Posterior cingulate gyrus (tissue), 11 donors: ENCODE results near the gene BRPF1.
"Not testable (repeated sequence)": the region's sequence is repeated elsewhere in the genome, so short reads cannot be mapped to it uniquely, and the experiment has no call there.

ENCODE experiments used
- DNase-seq, 10 donors: peaks; one replicate each; pipeline versions ENCODE4 v3.0.0 to v3.0.0-alpha.2; 2020 to 2021; ENCODE audit warnings: mixed read lengths in 3 of 10
- intact Hi-C: fragments of 100-400 bp; cut with DNase I; formaldehyde crosslinking; loops from one replicate; pipeline ENCODE4 v1.15.1; 2023

The BRPF1 gene

DNA sequence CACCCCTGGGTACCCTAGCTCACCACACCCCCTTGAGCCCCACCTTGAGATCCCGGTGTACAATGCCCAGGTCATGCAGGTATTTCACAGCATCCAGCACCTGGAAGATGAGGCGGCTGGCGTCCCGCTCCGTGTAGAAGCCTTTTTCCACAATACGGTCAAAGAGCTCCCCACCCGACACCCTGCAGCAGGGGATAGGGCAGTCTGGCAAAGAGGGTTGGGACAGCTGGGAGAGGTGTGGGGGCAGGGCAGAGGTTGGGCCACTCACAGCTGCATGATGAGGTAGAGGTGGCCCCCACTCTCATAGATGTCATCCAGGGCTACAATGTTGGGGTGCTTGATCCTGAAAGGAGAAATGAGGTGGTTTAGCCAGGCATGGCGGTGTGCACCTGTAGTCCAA is 31.3 kb downstream of the BRPF1 start:
- intact Hi-C loops = no loop called here

DNA sequence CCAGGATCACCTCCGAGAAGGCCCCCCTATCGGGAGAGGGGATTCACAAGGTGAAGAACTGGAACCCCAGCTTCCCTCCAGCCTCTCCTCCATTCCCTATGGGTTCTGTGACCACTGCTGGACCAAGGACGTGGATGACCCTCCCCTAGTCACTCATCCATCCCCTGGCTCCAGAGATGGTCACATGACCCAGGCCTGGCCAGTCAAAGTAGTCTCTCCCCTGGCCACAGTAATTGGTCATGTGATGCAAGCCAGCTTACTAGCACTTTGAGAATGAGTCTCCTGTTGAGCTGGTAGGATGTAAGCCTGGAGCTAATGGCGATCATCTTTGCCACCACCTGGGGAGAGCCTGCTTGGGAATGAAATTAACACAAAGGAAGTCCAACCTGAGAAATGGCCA is 34.3 kb downstream of the BRPF1 start:
- intact Hi-C loops = no loop called here
- DNase-seq = peak in 1 of 10 donors; percentile 42

More for the DNA sequence above, 31.3 kb downstream of the BRPF1 start:
- DNase-seq = peak in 1 of 10 donors; percentile 61

DNA sequence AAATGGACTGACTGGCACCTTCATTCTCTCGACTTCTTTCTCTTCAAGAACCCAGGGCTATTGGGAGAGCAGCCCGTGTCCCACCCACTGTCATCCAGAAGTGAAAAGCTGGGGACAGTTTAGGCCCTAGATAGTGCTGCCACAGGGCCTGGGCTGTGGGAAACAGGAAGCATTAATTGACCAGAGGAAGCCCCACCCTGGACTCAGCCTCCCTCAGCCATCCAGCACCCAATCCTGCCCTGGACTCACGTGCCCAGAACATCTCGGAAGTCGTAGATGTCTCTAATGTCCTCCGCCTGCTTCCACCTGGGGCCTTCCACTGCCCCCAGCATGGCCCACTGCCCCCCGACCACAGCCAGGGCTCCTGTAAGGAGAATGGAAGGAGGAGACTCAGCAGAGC is 35.9 kb downstream of the BRPF1 start:
- no peak for DNase-seq
- intact Hi-C loops = no loop called here

DNA sequence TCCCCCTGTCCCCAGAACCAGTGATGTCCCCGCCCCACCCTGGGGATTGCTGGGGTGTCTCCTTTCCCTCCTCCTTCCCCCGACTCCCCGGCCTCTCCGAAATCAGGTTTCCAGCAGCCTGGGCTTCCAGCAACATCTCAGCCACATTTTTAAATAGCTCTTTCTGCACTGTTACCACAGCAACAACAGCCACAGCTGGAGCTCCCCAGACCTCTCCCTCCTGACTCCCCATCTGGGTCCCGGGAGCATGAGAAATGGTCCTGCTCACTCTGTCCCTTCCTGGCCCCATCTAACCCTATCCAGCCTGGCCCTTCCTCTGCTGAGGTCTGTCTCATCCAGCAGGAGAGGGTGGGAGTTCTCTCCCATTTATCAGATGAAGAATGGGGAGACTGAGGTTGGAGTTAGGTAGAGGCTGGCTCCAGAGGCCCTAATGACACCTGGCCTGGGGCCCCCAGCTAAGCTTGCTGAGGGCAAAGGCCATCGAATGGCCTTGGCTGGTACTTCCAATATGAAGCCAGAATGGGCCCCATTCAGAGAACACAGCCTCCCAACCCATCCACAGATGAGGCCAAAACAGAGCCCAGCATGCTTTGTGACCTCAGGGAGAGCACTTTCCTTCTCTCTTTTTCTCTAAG is 36.7 kb downstream of the BRPF1 start:
- DNase-seq = no peak
- intact Hi-C loops = no loop called here

DNA sequence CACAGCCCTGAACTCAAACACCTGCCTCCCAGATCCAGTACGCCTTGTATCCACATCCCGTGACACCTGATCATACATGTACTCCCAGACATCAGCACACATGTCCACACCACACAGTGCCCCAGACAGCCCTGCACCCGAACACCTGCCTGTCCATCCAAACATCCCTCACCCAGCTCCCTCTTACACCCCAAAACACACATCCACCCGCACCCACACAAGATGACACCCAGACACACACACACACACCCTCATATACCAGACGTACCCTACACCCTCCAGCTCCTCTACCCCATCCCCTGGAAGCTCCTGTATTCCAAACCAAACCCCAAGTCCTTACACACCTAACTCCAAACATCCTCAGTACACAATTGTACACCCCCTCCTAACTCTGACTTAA is 37.5 kb downstream of the BRPF1 start:
- no peak for DNase-seq
- intact Hi-C loops = no loop called here

DNA sequence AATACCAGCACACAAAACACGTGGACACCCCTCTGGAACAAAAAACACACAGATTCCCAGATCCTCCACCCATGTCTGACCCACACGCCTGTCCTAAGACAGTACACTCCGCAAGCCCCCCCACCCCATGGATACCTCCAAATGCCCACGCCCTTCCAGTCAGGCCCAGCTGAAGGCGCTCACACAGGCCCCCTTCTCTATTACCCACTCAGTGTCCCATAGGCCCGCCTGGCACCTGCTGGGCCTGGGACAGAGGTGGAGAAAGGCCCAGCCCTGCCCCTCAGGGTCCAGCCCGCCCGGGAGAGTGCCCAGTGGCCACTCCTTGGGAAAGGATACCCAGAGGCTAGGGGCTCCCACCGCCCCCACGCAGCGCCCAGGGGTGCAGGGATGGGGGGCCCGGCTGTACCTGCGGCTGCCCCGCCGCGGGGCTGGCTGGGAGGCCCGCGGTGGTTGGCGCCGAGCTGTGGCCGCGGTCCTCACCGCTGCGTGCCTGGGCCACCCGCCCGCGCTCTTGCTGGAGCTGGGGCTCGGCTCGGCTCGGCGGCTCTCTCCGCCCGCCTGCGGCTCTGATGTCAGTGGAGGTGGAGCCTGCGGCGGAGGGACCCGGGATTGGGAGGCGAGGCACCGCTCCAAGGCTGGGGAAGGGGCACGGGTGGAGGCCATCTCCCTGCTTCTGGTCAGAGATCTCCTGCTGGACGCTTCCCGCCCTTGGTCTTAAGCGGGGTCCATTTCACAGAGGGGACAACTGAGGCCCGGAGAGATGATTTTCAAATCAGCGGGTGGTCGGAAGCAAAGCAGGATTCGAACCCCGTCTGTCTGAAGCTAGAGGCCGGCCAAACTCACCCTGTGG is 38.1 kb downstream of the BRPF1 start, which contains the start of gene CAMK1:
Gene CAMK1, minus strand, starts transcription at position 522 of the 850 bp plus-strand sequence. CDS start 2,198 bp downstream, outside the sequence.
- intact Hi-C loops = no loop called here

DNA sequence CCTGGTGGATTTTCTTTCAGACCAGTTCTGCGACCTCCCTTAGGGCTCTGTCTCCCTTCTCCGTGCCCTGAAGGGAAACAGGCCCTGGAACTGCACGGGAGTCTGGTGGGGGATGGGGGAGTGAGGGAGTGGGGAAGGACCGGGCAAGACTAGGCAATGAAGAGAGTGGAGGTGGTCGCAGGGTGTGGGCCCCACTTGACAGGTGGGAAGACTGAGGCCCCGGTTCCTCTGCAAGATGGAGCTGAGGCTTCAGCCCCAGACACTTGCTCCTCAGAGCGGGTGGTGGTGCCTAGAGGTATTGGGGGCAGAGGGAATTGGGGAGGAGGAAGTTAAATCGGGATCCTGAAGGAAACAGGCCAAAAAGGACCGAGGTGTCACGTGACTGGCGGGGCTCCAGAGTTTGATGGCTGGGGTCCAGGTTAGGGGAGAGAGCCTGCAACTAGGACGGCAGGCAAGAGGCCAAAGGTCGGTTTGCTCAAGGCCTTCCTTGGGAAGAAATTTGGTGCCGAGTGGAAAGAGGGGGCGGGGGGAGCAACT is 38.8 kb downstream of the BRPF1 start:
- intact Hi-C loops = no loop called here
- peak in 7 of 10 donors; percentile 58 to 90 (median 61) for DNase-seq

More for the DNA sequence above, 38.1 kb downstream of the BRPF1 start, which contains the start of gene CAMK1:
- peak; percentile 38 to 97 (median 83) for DNase-seq

DNA sequence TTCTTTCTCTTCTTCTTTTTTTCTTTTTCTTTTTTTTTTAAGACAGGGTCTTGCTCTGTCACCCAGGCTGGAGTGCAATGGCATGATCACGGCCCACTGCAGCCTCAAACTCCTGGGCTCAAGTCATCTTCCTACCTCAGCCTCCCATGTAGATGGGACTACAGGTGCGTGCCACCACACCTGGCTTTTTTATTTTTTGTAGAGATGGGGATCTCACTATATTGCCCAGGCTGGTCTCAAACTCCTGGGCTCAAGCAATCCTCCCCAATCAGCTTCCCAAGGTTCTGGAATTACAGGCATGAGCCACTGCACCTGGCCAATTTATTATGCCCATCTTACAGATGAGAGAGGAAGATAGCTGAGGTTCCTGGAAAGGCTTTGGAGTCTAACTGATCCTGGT is 39.5 kb downstream of the BRPF1 start:
- intact Hi-C loops, DNase-seq: not testable (repeated sequence)

DNA sequence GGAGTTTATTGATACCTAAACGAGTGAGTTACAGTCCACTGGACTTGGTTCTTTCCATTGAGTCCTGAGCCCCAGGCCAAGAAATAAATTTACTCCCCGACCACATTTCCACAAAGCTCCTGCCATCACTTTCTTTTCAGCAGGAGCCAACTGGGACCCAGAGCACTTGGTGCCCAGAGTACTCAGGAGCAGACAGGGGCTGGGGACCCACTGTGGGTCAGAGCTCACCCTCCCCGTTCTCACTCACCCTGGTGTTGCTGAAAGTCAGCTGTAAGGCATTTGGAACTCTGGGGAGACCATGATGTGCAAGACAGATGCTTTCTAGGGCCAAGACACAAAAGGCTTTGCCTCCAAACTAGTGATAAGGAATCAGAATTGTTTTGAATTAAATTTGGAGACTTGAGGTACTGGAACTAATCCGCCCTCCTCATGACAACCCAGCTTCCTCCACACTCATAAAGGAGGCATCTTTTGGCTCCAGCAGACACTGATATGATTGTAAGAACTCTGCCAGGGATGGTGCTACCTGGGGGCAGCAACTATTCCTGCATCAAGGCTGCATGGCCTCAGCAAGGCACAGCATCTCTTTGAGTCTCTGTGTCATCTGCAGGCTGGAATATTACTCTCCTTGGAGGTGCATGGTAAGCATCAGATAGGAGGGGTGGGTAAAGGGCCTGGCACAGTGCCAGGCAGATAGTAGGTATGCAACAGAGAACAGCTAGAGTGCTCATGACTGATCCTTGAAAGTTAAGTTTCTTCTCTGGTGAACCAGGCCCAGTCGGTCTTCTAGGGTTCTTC is 45.6 kb downstream of the BRPF1 start:
- intact Hi-C loops = no loop called here
- DNase-seq = peak in 1 of 10 donors; percentile 35

DNA sequence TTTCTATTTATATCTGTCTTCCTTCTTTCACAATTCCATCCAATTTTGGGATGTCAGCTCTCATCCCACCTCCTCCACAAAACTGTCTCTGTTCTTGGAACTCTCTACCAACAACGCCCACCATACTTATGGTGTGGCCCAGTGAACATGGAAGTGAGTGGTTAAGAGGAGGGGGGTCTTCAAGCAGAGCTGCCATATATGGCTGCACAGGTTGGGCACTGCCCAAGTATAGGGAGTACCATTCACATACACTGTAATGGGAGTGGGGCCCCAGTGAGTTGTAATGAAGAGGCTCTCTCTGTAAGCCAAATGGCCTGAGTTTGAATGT is 46.1 kb downstream of the BRPF1 start:
- peak in 1 of 10 donors; percentile 60 for DNase-seq
- intact Hi-C loops = no loop called here

DNA sequence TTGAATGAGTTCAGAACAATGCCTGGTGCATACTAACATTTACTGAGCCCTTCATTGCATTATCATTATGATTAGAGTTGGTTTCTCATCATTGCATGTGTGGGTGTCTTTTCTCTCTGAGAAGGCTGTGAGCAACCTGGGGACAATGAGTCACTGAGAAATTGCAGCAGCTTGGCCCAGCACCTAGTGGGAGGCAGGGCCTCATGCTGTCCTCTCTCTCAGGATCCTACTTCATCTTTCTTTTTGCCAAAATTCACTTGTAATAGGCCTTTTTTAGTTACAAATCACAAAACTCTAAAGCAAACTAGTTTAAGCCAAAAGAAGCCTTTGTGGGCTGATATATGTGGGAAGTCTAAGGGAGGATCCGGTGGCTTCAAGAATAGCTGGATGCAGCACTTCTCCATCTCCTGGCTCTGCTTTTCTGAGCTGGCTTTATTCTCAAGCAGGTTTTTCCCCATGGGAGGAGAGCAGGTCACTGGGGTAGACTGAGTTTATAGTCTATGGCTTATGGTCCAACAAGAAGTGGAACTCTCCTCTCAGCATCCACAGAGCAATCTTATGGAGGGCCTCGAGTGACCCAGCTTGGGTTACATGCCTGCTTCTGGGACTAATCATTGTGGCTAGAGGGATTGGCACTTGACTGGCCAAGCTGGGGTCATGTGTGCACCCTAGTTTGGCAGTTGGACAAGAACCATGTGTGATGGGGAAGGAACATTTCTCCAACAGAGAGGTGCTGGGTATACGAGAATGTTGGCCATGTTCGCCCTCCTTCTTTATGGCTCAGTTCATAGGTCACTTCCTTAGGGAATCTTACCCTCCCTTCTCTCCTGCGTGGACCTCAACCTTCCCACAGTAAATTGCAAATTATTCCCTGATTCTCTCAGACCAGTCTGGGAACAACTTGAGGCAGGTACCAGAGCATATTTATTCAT is 46.9 kb downstream of the BRPF1 start:
- DNase-seq = peak in 3 of 10 donors; percentile 66 to 91 (median 86)
- intact Hi-C loops = no loop called here

DNA sequence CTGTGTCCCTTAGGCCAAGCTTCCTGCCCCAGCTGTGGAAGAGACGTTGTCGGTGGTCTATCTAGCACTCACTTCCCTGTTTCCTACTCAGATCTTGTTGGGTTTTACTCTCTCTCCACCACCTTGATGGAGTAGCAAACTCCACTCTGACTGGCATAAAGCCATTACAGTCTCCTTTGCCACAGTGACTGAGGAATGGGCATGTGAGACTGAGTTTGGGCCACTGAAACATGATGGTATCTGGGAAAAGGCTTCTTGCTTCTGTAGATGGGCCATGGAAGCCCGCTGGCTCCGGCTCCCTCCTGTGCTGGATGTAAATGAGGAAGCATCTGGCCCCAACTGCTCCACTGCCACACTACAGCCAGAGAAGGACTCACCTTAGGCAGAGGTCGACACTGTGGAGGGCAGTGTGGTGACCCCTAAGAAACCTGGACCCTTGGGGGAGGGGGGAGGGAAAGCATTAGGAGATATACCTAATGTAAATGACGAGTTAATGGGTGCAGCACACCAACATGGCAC is 47.6 kb downstream of the BRPF1 start:
- intact Hi-C loops = no loop called here
- DNase-seq = peak in 1 of 10 donors; percentile 41

DNA sequence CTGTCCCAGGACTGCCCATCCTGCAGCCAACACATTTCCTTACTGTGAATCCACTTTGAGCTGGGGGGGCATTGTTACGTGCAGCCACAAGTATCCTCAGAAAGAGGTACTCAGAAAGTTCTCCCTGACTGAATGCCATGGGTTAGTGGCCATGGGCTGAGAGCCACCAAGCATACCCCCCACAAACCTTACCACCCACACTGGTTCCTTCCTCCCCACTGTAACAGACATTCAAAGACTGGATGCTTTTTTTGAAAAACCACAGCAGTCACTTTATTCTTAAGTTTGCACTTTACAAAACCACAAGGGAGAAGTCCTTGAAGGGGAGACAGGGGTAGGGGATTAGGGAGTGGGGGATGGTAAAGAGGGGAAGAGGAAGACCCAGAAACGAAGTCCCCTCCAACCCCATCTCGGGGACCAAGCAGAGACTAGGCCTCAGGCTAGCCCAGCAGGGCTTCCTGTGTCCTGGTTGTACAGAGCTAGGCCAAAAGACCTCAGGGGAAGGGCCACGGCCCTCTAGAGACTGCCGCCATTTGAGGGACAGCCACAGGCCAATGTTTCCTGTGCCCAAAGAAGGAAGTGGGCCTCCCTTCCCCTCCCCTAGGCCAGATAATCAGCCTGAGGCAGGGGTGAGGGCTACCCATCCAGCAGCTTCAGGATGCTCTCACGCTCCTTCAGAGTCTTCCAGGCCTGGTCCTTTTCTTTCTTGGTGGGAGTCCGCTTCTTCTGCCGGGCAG is 48.4 kb downstream of the BRPF1 start:
- intact Hi-C loops = no loop called here
- DNase-seq = peak in 2 of 10 donors; percentile 60 to 77

DNA sequence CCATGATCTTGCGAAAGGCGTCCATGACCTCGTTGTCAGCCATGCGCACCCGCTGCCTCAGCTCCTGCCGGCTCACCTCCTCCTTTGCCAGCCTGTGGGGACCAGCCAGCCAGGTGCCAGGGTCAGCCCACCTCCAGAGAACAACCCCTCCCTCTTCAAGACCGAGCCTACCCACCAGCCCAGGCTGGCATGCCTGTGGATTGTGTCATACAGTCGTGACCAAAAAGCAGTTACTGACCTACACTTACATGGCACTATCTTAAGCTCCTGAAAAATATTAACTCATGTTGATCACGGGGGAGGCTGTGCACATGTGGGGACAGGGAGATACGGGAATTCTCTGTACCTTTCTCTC is 48.9 kb downstream of the BRPF1 start:
- intact Hi-C loops = no loop called here
- no peak for DNase-seq

DNA sequence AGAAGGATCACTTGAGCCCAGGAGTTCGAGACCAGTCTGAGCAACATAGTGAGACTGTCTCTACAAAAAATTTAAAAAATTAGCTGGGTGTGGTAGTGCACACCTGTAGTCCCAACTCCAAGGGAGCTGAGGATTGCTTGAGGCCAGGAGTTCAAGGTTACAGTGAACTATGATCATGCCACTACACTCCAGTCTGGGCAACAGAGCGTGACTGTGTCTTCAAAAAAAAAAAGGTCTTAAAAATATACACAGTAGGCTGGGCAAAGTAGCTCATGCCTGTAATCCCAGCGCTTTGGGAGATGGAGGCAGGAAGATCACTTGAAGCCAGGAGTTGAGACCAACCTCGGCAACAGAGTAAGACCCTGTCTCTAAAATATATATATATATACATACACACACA is 49.4 kb downstream of the BRPF1 start:
- intact Hi-C loops = no loop called here
- peak in 1 of 10 donors; percentile 11 for DNase-seq

DNA sequence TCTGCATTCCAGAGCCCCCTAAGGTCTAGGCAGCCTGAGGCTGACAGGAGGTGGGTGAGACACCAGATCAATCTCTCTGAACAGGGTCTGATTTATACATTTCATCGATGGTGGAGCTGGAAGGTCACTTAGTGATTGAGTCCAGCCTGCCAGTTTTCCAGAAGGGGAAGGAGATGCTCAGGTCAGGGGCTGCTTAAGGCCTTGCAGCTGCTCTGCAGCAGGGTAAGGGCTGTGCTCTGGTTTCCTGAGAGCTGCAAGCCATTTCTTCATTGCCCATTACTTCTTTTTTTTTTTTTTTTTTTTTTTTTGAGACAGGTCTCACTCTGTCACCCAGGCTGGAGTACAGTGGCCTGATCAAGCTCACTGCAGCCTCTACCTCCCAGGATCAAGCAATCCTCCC is 50.0 kb downstream of the BRPF1 start:
- DNase-seq = no peak
- intact Hi-C loops = no loop called here

DNA sequence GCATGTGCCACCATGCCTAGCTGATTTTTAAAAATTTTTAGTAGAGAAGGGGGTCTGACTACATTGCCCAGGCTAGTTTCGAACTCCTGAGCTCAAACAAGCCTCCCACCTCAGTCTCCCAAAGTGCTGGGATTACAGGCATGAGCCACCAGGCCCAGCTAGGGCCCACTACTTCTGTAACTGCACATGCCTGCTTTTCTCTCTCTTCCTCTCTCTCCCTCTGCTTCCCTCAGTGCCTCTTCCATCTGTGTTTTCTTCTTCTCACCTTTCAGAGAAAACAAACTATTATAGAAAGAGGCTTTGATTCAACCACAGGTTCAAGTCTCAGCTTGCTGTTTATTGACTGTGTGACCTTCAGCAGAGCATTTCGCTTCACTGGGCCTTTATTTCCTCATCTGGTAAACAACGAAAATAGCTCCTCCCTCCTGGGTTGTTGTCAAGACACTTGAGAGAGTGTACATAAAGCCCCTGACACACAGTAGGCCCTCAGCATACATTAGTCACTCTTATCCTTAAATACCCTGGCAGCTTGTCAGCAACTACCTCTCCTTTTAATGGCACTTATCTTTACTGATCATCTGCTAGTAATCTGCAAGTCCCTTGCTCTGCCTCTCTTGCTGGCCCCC is 50.6 kb downstream of the BRPF1 start:
- no peak for DNase-seq
- intact Hi-C loops = no loop called here

DNA sequence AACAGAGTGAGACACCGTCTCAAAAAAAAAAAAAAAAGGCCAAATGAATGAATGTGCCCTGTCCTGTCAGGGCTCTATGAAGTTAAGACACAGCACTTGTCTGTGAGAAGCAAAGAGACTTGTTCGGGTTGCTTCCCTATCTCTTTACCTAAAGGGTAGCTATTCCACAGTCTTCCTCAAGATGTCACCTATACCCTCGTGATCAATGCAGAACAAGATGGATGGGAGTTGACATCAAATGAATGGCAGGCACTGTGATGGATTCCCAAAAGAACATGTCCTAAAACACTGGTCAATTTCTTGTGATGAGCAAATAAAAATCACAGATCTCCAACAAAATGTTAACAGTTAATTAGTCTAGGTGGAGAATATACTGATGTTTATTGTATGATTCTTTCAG is 51.2 kb downstream of the BRPF1 start:
- intact Hi-C loops = no loop called here
- DNase-seq = no peak
